IgD-negative memory B cell (primary cell): ENCODE data around the gene EVA1A. TPM values are rescaled to one million over a fixed set of nuclear protein-coding genes. Genes with fewer than 3 reads are reported as not detected.
A peak's percentile ranks its signal among the peaks of the same experiment; 100 is the strongest.
"Not testable (repeated sequence)": the region's sequence is repeated elsewhere in the genome, so short reads cannot be mapped to it uniquely, and the experiment has no call there.

Experiments used
- H3K27ac Mint-ChIP-seq, 3 donors: one replicate each; pipeline ENCODE4 v1.8.0; 2020 to 2022; ENCODE audit warnings: mild to moderate bottlenecking in 3 of 3, mixed read lengths in 3 of 3, moderate library complexity in 1 of 3
- H3K27me3 Mint-ChIP-seq: one replicate; pipeline ENCODE4 v1.8.0; 2021; ENCODE audit warnings: mixed read lengths
- H3K36me3 Mint-ChIP-seq: one replicate; pipeline ENCODE4 v1.8.0; 2020; ENCODE audit warnings: mild to moderate bottlenecking, mixed read lengths
- H3K4me1 Mint-ChIP-seq, 3 donors: one replicate each; pipeline ENCODE4 v1.8.0; 2020 to 2022; ENCODE audit warnings: mixed read lengths in 3 of 3, mild to moderate bottlenecking in 1 of 3
- H3K4me3 Mint-ChIP-seq, 4 donors: one replicate each; pipeline ENCODE4 v1.8.0; 2020 to 2022; ENCODE audit warnings: mild to moderate bottlenecking in 4 of 4, mixed read lengths in 4 of 4, moderate library complexity in 3 of 4
- H3K9me3 Mint-ChIP-seq, 3 donors: one replicate each; pipeline ENCODE4 v1.8.0; 2020 to 2021; ENCODE audit warnings: mixed read lengths in 3 of 3, mild to moderate bottlenecking in 1 of 3
- polyA plus RNA-seq: library from polyadenylated mRNA; unstranded; fragments of 300-500 nt; fragmentation: Illumina TruSeq; gene quantifications from one replicate; pipeline ENCODE4 v1.2.3, GENCODE V29; 2021

EVA1A gene
- polyA plus RNA-seq, 1 donor from 2014 or later: not detected

GRCh38 chr2:75488157-75488556 is 72.6 kb downstream of the EVA1A start:
- H3K27me3 Mint-ChIP-seq: peaks cover 20% of the 10 kb centered on the region
- H3K4me3 Mint-ChIP-seq: no peak overlapping the region
- peaks cover 1% of the 10 kb centered on the region for H3K36me3 Mint-ChIP-seq
- peaks cover 0 to 3% (median 0%) of the 10 kb centered on the region in 3 donors for H3K9me3 Mint-ChIP-seq
- no peaks in the 10 kb centered on the region for H3K4me1 Mint-ChIP-seq
- H3K27ac Mint-ChIP-seq: no peak overlapping the region

- H3K27me3 Mint-ChIP-seq: peaks cover 18% of the 10 kb centered on the region
- not testable (repeated sequence) for H3K36me3 Mint-ChIP-seq
Observed at GRCh38 chr2:75486735-75487134, 74.0 kb downstream of the EVA1A start.

GRCh38 chr2:75484840-75485239 is 75.9 kb downstream of the EVA1A start:
- Mint-ChIP-seq H3K36me3 (peaks cover 1% of the 10 kb centered on the region), H3K27ac (no peak overlapping the region), H3K4me1 (no peaks in the 10 kb centered on the region), H3K4me3 (no peak overlapping the region), H3K27me3 (peaks cover 13% of the 10 kb centered on the region), H3K9me3 (peaks cover 0 to 3% (median 0%) of the 10 kb centered on the region in 3 donors)

More at GRCh38 chr2:75486735-75487134, 74.0 kb downstream of the EVA1A start:
- H3K27ac Mint-ChIP-seq, H3K9me3 Mint-ChIP-seq, H3K4me3 Mint-ChIP-seq, H3K4me1 Mint-ChIP-seq: not testable (repeated sequence)

GRCh38 chr2:75483878-75484277 is 76.9 kb downstream of the EVA1A start:
- H3K27ac Mint-ChIP-seq: no peak overlapping the region
- H3K9me3 Mint-ChIP-seq: peaks cover 0 to 3% (median 0%) of the 10 kb centered on the region in 3 donors
- no peaks in the 10 kb centered on the region for H3K36me3 Mint-ChIP-seq
- no peaks in the 10 kb centered on the region for H3K4me1 Mint-ChIP-seq
- no peak overlapping the region for H3K4me3 Mint-ChIP-seq
- peaks cover 13% of the 10 kb centered on the region for H3K27me3 Mint-ChIP-seq

- Mint-ChIP-seq H3K36me3 (peaks cover 2% of the 10 kb centered on the region), H3K27ac (no peak overlapping the region), H3K27me3 (peaks cover 15% of the 10 kb centered on the region), H3K9me3 (peaks cover 0 to 3% (median 3%) of the 10 kb centered on the region in 3 donors), H3K4me1 (no peaks in the 10 kb centered on the region), H3K4me3 (no peak overlapping the region)
Observed at GRCh38 chr2:75482398-75482797, 78.3 kb downstream of the EVA1A start.

GRCh38 chr2:75480971-75481836 is 79.5 kb downstream of the EVA1A start:
- Mint-ChIP-seq H3K27me3 (peaks cover 22% of the 10 kb centered on the region), H3K36me3 (peaks cover 2% of the 10 kb centered on the region), H3K9me3 (peaks cover 0 to 3% (median 0%) of the 10 kb centered on the region in 3 donors), H3K4me1 (no peaks in the 10 kb centered on the region), H3K27ac (no peak overlapping the region), H3K4me3 (peak overlapping the region in 1 of 4 donors; percentile 11)

- not testable (repeated sequence) for H3K9me3 Mint-ChIP-seq, H3K4me3 Mint-ChIP-seq, H3K36me3 Mint-ChIP-seq, H3K27me3 Mint-ChIP-seq, H3K27ac Mint-ChIP-seq, H3K4me1 Mint-ChIP-seq
Observed at GRCh38 chr2:75477696-75478095, 83.0 kb downstream of the EVA1A start.

GRCh38 chr2:75476761-75477160 is 84.0 kb downstream of the EVA1A start:
- Mint-ChIP-seq H3K4me3 (no peak overlapping the region), H3K4me1 (no peaks in the 10 kb centered on the region), H3K9me3 (peaks cover 0 to 3% (median 0%) of the 10 kb centered on the region in 3 donors), H3K27me3 (peaks cover 10% of the 10 kb centered on the region), H3K36me3 (peaks cover 2% of the 10 kb centered on the region), H3K27ac (no peak overlapping the region)

GRCh38 chr2:75475976-75476375 is 84.8 kb downstream of the EVA1A start:
- Mint-ChIP-seq H3K4me3 (peak overlapping the region in 1 of 4 donors; percentile 51), H3K9me3 (peaks cover 0 to 3% (median 0%) of the 10 kb centered on the region in 3 donors), H3K4me1 (no peaks in the 10 kb centered on the region), H3K27ac (no peak overlapping the region), H3K27me3 (peaks cover 10% of the 10 kb centered on the region), H3K36me3 (peaks cover 2% of the 10 kb centered on the region)

- Mint-ChIP-seq H3K27me3 (peaks cover 10% of the 10 kb centered on the region), H3K36me3 (peaks cover 2% of the 10 kb centered on the region), H3K4me3 (no peak overlapping the region), H3K27ac (no peak overlapping the region), H3K9me3 (peaks cover 0 to 3% (median 0%) of the 10 kb centered on the region in 3 donors), H3K4me1 (no peaks in the 10 kb centered on the region)
Observed at GRCh38 chr2:75475049-75475448, 85.7 kb downstream of the EVA1A start.

GRCh38 chr2:75474115-75474514 is 86.6 kb downstream of the EVA1A start:
- Mint-ChIP-seq H3K9me3 (peaks cover 0 to 3% (median 0%) of the 10 kb centered on the region in 3 donors), H3K4me3 (no peak overlapping the region), H3K27me3 (peaks cover 10% of the 10 kb centered on the region), H3K36me3 (peaks cover 2% of the 10 kb centered on the region), H3K27ac (no peak overlapping the region), H3K4me1 (no peaks in the 10 kb centered on the region)

- H3K4me3 Mint-ChIP-seq: no peak overlapping the region
- no peak overlapping the region for H3K27ac Mint-ChIP-seq
- peaks cover 5% of the 10 kb centered on the region for H3K27me3 Mint-ChIP-seq
- H3K36me3 Mint-ChIP-seq: no peaks in the 10 kb centered on the region
- no peaks in the 10 kb centered on the region for H3K9me3 Mint-ChIP-seq
- no peaks in the 10 kb centered on the region for H3K4me1 Mint-ChIP-seq
Observed at GRCh38 chr2:75466708-75467311, 93.9 kb downstream of the EVA1A start.

- no peak overlapping the region for H3K4me3 Mint-ChIP-seq
- no peaks in the 10 kb centered on the region for H3K36me3 Mint-ChIP-seq
- no peak overlapping the region for H3K27ac Mint-ChIP-seq
- peaks cover 5% of the 10 kb centered on the region for H3K27me3 Mint-ChIP-seq
- H3K9me3 Mint-ChIP-seq: peaks cover 0 to 2% (median 1%) of the 10 kb centered on the region in 3 donors
- no peaks in the 10 kb centered on the region for H3K4me1 Mint-ChIP-seq
Observed at GRCh38 chr2:75465317-75465984, 95.3 kb downstream of the EVA1A start.

- Mint-ChIP-seq H3K27me3 (peaks cover 5% of the 10 kb centered on the region), H3K9me3 (peaks cover 0 to 3% (median 3%) of the 10 kb centered on the region in 3 donors), H3K4me1 (no peaks in the 10 kb centered on the region), H3K4me3 (no peak overlapping the region), H3K27ac (no peak overlapping the region), H3K36me3 (no peaks in the 10 kb centered on the region)
Observed at GRCh38 chr2:75464348-75464946, 96.3 kb downstream of the EVA1A start.

- H3K4me3 Mint-ChIP-seq: no peak overlapping the region
- H3K9me3 Mint-ChIP-seq: peaks cover 0 to 3% (median 3%) of the 10 kb centered on the region in 3 donors
- no peak overlapping the region for H3K27ac Mint-ChIP-seq
- H3K36me3 Mint-ChIP-seq: no peaks in the 10 kb centered on the region
- H3K27me3 Mint-ChIP-seq: peaks cover 5% of the 10 kb centered on the region
- no peaks in the 10 kb centered on the region for H3K4me1 Mint-ChIP-seq
Observed at GRCh38 chr2:75462721-75463120, 98.0 kb downstream of the EVA1A start.
